Suprapubic skin (tissue), 4 donors: Measurements from ENCODE around the gene EZR. TPM values are rescaled to one million over a fixed set of nuclear protein-coding genes. Genes with fewer than 3 reads are reported as not detected.

Source experiments
- DNase-seq, 2 donors: peaks; one replicate each; pipeline ENCODE4 v3.0.0-alpha.2; 2019; ENCODE audit warnings: low spot score in 2 of 2
- H3K27ac ChIP-seq: fragments of 200-600 bp; sonication (generic); one replicate; pipeline ENCODE4 v1.5.1; 2019
- H3K27me3 ChIP-seq: fragments of 200-600 bp; sonication (generic); one replicate; pipeline ENCODE4 v1.5.1; 2019
- H3K36me3 ChIP-seq: fragments of 200-600 bp; sonication (generic); one replicate; pipeline ENCODE4 v1.5.1; 2019
- H3K4me1 ChIP-seq: fragments of 200-600 bp; sonication (generic); one replicate; pipeline ENCODE4 v1.5.1; 2019
- H3K4me3 ChIP-seq: fragments of 200-600 bp; sonication (generic); one replicate; pipeline ENCODE4 v1.5.1; 2019; ENCODE audit warnings: mild to moderate bottlenecking
- H3K9me3 ChIP-seq: fragments of 200-600 bp; sonication (generic); one replicate; pipeline ENCODE4 v1.5.1; 2019
- EP300 ChIP-seq: sonication (generic); formaldehyde crosslinking; IDR thresholded peaks from one replicate; pipeline ENCODE4 v1.6.1; 2017; ENCODE audit warnings: antibody characterized with exemption
- POLR2A ChIP-seq, 2 donors: fragments of 450-650 bp; IDR thresholded peaks; one replicate each; pipeline ENCODE4 v1.6.1; 2017; ENCODE audit warnings: antibody characterized with exemption in 2 of 2, mild to moderate bottlenecking in 2 of 2, moderate library complexity in 2 of 2
- POLR2AphosphoS5 ChIP-seq, 3 donors: sonication (generic); formaldehyde crosslinking; IDR thresholded peaks; one replicate each; pipeline ENCODE4 v1.6.1; 2017; ENCODE audit warnings: antibody characterized with exemption in 3 of 3
- WGBS: methylation state at CpG from one replicate; pipeline ENCODE4 v1.1.5; 2018; 5-methylcytosine and 5-hydroxymethylcytosine counted together
- total RNA-seq, 4 donors: library from RNA; depleted of rRNA; stranded (reverse); fragments of >200 nt; gene quantifications; one replicate each; pipeline ENCODE4 v1.1.0, GENCODE V29; 2016
- TF ChIP-seq, protein P1 (sequence below), 2 donors: fragments of 200-600 bp in 1 of 2; fragments of 450-650 bp in 1 of 2; sonication (generic) in 1 of 2; IDR thresholded peaks; one replicate each; pipeline ENCODE4 v1.5.1; 2016 to 2019; ENCODE audit warnings: antibody characterized with exemption in 2 of 2, mild to moderate bottlenecking in 1 of 2, moderate library complexity in 1 of 2

EZR gene
- total RNA-seq, 4 donors from 2014 or later: 154 to 394 (median 238) TPM

DNA sequence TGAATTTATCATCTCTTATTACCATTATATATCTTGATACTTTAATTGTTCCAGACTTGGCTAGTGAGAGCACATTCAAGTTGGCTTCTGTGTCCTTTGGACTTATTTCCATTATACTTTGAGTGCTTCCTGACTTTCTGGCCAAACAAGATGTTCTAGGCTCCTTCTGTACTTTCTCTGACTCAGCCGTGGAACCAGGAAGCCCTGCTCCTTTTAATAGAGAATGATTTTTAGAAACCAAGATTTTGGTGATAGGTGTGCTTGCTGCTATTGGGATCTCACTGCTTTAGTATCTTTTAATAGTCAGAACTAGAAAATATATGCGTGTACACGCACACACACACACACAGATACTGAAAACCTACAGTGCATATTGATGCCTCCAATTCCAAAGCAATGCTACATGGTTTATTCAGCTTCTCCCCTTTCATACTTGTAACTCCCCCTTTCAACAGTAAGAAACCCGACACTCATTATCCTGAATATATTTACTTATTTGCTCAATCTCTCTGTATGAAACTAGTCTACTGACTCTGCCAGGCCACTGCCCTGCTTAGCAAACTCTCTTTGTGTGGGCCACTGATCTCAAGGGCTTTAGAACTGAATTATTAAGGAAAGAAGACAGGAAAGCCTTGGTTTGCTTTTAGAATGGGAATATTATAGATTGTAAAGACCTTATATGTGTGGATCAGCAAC lies 42.7 kb upstream of the EZR start:
- H3K27ac ChIP-seq: peak overlapping the region; percentile 26
- DNase-seq: no peak
- 72% methylated on average over 4 of the region's 4 CpGs for WGBS

DNA sequence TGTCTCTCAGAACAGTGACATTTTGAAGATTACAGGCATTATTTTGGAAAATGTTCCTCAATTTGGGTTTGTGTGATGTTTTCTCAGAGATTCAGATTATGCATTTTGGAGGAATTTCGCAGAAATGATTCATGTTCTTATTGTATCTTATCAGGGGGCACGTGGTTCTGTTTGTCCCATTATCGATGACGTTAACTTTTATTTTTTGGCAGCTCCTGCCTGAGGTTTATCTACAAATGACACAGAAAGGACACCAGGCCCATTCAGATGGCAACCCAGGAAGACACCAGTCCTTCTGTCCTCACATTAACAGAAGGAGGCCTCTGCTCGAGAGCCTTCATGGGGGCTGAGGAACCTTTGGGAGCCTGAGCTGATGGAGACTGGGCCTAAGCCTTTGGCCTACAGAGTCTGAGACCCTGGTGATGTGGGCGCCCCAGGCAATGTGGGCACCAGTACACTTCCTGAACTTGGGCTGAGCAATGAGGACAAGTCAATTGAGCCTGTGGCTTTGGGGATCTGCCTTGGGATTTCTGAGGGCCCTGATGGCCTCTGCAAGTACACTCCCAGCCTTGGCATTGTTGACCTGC lies 41.2 kb upstream of the EZR start:
- H3K36me3 ChIP-seq: no peaks in the 10 kb centered on the region
- TF ChIP-seq, protein P1, sequence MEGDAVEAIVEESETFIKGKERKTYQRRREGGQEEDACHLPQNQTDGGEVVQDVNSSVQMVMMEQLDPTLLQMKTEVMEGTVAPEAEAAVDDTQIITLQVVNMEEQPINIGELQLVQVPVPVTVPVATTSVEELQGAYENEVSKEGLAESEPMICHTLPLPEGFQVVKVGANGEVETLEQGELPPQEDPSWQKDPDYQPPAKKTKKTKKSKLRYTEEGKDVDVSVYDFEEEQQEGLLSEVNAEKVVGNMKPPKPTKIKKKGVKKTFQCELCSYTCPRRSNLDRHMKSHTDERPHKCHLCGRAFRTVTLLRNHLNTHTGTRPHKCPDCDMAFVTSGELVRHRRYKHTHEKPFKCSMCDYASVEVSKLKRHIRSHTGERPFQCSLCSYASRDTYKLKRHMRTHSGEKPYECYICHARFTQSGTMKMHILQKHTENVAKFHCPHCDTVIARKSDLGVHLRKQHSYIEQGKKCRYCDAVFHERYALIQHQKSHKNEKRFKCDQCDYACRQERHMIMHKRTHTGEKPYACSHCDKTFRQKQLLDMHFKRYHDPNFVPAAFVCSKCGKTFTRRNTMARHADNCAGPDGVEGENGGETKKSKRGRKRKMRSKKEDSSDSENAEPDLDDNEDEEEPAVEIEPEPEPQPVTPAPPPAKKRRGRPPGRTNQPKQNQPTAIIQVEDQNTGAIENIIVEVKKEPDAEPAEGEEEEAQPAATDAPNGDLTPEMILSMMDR (IDR thresholded peaks at IDR 0.05): no peak
- TF ChIP-seq EP300: no peak
- TF ChIP-seq POLR2A (IDR thresholded peaks at IDR 0.05): no peak
- TF ChIP-seq POLR2AphosphoS5 (IDR thresholded peaks at IDR 0.05): no peak
- no peaks in the 10 kb centered on the region for H3K27me3 ChIP-seq
- 94% methylated on average over 6 of the region's 6 CpGs for WGBS
- DNase-seq: no peak
- no peak overlapping the region for H3K27ac ChIP-seq
- no peak overlapping the region for H3K4me3 ChIP-seq
- no peaks in the 10 kb centered on the region for H3K9me3 ChIP-seq
- peaks cover 7% of the 10 kb centered on the region for H3K4me1 ChIP-seq

More for the DNA sequence above, 42.7 kb upstream of the EZR start:
- Histone ChIP-seq H3K27me3 (no peaks in the 10 kb centered on the region), H3K4me3 (no peak overlapping the region), H3K4me1 (no peaks in the 10 kb centered on the region), H3K9me3 (no peaks in the 10 kb centered on the region), H3K36me3 (no peaks in the 10 kb centered on the region)
- TF ChIP-seq EP300 (no peak), POLR2A (IDR thresholded peaks at IDR 0.05) (no peak), POLR2AphosphoS5 (IDR thresholded peaks at IDR 0.05) (no peak)
- TF ChIP-seq, protein P1 (IDR thresholded peaks at IDR 0.05): no peak

GRCh38 chr6:158856261-158856660 lies 37.1 kb upstream of the EZR start:
- WGBS: 48% methylated on average over 4 of the region's 4 CpGs
- Histone ChIP-seq H3K9me3 (no peaks in the 10 kb centered on the region), H3K4me3 (no peak overlapping the region), H3K36me3 (no peaks in the 10 kb centered on the region), H3K27me3 (no peaks in the 10 kb centered on the region), H3K4me1 (peaks cover 42% of the 10 kb centered on the region), H3K27ac (no peak overlapping the region)
- TF ChIP-seq EP300: no peak
- TF ChIP-seq, protein P1 (IDR thresholded peaks at IDR 0.05): no peak
- no peak for TF ChIP-seq POLR2AphosphoS5 (IDR thresholded peaks at IDR 0.05)
- TF ChIP-seq POLR2A (IDR thresholded peaks at IDR 0.05): no peak
- no peak for DNase-seq

DNA sequence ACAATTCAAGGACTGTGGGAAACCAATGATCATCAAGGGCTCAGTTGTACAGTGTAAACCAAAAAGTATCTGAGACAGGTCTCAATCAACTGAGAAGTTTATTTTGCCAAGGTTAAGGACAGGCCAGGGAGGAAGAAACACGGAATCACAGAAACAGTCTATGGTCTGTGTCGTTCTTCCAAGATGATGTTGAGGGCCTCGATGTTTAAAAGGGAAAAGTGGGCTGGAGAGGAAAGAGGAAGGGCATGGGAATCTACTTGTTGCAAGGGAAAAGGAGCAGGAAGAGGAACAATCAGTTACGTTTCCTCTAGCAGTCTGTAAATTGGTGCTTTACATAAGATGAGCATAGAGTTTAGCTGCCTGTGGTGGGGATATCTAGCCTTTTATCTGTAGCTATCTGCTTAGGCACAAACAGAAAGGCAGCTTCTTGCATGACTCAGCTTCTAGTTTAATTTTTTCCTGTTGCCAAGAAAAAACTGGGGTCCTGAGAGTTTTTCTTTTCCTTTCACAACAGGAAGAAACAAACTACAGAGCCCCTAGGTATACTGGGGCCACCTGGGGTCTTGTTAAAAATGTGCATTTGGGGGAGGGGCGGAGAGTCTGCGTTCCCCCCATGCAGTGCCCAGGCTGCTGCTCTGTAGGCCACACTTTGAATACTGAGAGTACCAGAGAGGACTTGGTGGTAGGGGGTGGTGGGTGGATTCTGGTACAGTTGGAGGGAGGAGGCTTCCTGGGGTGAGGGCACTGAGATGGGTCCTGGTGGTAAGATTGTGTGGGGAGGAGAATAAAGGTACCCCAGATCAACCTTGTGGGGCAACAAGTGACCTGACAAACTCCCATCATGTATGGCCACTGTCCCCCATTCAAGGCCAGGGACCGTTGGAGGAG lies 35.3 kb upstream of the EZR start:
- no peak for DNase-seq
- Histone ChIP-seq H3K36me3 (no peaks in the 10 kb centered on the region), H3K27me3 (no peaks in the 10 kb centered on the region), H3K4me1 (peaks cover 60% of the 10 kb centered on the region), H3K4me3 (no peak overlapping the region), H3K9me3 (no peaks in the 10 kb centered on the region), H3K27ac (peak overlapping the region; percentile 77)
- TF ChIP-seq EP300 (no peak), POLR2AphosphoS5 (IDR thresholded peaks at IDR 0.05) (no peak), POLR2A (IDR thresholded peaks at IDR 0.05) (no peak)
- TF ChIP-seq, protein P1 (IDR thresholded peaks at IDR 0.05): no peak
- 74% methylated on average over 7 of the region's 7 CpGs for WGBS

DNA sequence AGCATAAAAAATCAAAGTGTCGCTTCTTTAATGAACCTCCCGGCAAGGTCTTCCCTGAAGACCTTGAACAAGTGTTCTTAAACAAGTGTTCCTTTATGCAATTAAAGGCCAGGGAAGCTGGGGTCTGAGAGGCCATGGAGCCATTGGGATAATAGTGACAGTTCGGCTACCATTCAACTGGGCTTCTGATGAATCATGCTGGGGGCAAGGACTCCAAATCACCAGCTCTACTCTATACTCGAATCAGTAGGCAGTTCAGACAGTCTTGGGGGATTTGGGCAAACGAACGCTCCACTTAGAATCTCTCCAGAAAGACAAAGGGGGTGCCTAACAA lies 34.7 kb upstream of the EZR start:
- TF ChIP-seq, protein P1 (IDR thresholded peaks at IDR 0.05): no peak
- TF ChIP-seq POLR2A (IDR thresholded peaks at IDR 0.05) (no peak), POLR2AphosphoS5 (IDR thresholded peaks at IDR 0.05) (no peak), EP300 (no peak)
- peak overlapping the region; percentile 77 for H3K27ac ChIP-seq
- DNase-seq: no peak
- no peaks in the 10 kb centered on the region for H3K36me3 ChIP-seq
- H3K27me3 ChIP-seq: no peaks in the 10 kb centered on the region
- H3K4me3 ChIP-seq: no peak overlapping the region
- 82% methylated on average over 6 of the region's 6 CpGs for WGBS
- H3K4me1 ChIP-seq: peaks cover 64% of the 10 kb centered on the region
- H3K9me3 ChIP-seq: no peaks in the 10 kb centered on the region
